GM20431 (cell line): ENCODE data around the gene IGFL2.

Source experiments
- in situ Hi-C: fragments of 300-500 bp; cut with MseI, MboI; formaldehyde crosslinking; loops from one replicate; pipeline ENCODE4 v1.15.0; 2020; ENCODE audit warnings: low sequenced_read_pairs; ENCODE audit not compliant: unreplicated experiment

IGFL2 gene

DNA sequence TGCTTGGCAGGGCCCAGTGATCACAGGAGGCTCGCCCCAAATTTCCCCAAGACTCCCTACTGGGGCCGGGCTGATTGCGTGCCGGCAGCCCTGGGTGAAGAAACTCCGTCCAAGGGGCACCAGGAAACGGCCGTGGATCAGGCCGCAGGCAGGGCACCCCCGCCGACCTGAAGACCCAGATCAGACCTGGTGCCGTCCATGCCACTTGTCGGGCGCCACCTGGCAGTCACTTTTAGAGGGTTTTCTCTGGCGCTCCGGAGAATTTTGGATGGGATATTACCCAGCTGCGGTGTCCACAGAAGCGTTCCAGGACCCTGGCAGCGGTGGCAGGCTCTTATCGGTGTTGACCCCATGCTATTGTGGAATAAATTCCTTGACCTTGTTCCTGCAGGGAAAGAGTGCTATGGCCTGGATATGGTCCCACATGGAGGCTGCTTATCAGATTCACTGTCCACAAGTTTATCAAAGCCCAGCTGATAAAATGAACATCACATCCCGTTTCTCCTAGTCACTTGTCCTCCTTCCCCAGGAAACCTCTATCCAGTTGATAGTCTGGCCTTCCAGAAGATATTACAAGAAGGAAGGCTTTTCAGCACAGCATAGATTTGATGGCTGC is 38.2 kb downstream of the IGFL2 start:
- in situ Hi-C loops: no loop called here

GRCh38 chr19:46186717-46187101 is 38.7 kb downstream of the IGFL2 start:
- in situ Hi-C loops: no loop called here

DNA sequence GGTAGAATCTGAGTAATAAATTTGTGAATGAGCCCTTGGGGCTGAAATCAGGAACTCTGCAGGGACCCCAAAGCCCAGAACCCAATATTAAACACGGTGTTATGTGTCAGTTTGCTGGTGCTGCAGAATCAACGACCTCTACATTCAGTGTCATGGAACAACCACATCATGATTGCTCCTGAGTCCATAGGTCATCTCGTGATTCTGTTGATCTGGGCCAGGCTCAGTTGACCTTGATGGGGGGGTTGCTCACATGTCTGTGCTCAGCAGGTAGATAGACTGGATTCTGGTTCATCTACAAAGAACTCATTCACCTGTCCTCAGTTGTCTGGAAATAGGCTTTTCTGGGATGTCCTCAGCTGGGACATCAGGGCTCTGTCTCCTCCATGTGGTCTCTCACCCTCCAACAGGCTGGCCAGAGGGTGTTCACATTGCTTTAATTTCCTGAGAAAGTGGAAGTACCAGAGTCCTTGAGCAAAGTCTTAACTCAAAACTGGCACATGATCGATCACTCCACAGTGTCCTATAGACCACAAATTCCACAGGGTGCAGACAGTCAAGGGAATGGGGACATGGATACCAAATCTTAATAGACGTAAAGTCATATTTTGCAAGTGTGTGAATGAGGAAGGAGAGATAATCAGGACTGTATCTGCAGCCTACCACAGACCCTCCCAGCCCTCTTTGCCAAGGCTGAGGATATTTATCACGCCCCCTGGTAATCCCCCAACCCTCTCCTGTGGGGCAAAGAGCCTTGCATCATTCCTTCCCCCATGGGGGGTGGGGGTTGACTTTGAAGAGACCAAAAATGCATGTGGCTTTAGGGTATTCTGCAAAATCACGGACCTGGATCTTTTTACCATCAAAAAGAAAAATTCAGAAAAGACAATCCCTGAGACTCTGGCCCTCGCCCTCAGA is 42.2 kb downstream of the IGFL2 start:
- in situ Hi-C loops: loop anchor here (10.0 kb wide), 1 partner anchor 115 kb away; no protein-coding TSS in a partner anchor

- in situ Hi-C loops: loop anchor here (10.0 kb wide), 1 partner anchor 117 kb away; no protein-coding TSS in a partner anchor
Measured at GRCh38 chr19:46191356-46191755, 43.3 kb downstream of the IGFL2 start.

DNA sequence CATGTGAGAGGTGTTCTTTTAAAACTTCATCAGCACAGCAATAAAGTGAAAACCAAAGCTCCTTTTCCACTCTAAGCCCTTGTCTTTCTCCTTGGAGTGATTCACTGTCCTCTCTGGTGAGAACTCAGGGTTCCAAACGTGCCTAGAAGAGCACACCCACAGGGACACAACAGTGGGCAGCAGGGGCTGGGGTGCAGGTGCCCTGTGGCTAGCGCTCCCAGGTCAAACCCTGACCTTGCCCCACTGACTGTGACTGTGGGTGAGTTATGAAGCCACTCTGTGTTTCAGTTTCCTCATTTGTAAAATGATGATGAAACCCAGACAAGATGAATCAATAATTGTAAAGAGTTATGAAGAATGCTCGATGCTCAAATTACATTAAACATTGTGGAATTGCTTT is 43.9 kb downstream of the IGFL2 start:
- in situ Hi-C loops: loop anchor here (10.0 kb wide), 1 partner anchor 117 kb away; no protein-coding TSS in a partner anchor

DNA sequence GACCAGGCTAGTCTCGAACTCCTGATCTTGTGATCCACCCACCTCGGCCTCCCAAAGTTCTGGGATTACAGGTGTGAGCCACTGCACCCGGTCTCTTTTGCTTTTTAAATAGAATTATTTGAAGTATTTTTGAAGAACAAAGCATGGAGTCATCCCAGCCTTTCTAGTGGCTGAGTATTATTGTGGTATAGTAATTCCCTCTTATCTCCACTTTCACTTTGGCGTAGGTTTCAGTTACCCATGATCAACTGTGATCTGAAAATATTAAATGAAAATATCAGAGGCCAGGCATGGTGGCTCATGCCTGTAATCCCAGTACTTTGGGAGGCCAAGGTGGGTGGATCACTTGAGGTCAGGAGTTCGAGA is 44.6 kb downstream of the IGFL2 start:
- in situ Hi-C loops: loop anchor here (10.0 kb wide), 1 partner anchor 118 kb away; no protein-coding TSS in a partner anchor

DNA sequence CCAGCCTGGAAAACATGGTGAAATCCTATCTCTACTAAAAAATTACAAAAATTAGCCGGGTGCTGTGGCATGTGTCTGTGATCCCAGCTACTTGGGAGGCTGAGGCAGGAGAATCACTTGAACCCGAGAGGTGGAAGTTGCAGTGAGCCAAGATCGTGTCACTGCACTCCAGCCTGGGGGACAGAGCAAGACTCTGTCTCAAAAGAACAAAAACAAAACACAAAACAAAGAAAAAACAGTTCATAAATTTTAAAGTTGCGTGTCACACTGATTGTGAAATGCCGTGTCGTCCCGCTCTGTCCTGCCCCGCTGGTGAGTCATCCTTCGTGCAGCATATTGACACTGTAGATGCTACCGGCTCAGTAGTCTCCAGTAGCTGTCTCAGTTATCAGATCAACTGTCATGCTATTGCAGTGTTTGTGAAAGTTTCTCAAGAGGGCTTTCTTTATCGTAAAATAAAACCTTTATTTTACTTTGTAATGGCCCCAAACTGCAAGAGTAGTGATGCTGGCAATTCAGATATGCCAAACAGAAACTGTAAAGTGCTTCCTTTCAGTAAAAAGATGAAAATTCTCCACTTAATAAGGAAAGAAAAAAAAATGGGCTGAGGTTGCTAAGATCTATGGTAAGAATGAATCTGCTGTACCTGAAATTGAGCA is 45.1 kb downstream of the IGFL2 start:
- in situ Hi-C loops: loop anchor here (10.0 kb wide), 1 partner anchor 118 kb away; no protein-coding TSS in a partner anchor

GRCh38 chr19:46193678-46194077 is 45.6 kb downstream of the IGFL2 start:
- in situ Hi-C loops: loop anchor here (10.0 kb wide), 1 partner anchor 119 kb away; no protein-coding TSS in a partner anchor

DNA sequence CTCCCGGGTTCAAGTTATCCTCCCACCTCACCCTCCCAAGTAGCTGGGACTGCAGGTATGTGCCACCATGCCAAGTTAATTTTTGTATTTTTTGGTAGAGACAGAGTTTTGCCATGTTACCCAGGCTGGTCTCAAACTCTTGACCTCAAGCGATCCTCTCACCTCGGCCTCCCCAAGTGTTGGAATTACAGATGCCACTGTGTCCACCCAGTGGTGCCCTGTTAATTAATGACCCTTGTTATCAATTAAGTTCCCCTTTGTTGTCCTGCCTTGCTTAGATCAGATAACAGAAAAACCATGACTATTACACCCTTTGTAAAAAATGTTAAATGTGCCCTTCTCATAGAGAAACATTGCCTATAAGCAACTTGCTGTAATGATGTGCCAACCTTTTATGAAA is 47.1 kb downstream of the IGFL2 start:
- in situ Hi-C loops: loop anchor here (10.0 kb wide), 1 partner anchor 120 kb away; no protein-coding TSS in a partner anchor

GRCh38 chr19:46195919-46196318 is 47.9 kb downstream of the IGFL2 start:
- in situ Hi-C loops: loop anchor here (10.0 kb wide), 1 partner anchor 121 kb away; no protein-coding TSS in a partner anchor

- in situ Hi-C loops: loop anchor here (10.0 kb wide), 1 partner anchor 122 kb away; no protein-coding TSS in a partner anchor
Measured at GRCh38 chr19:46196410-46197124, 48.5 kb downstream of the IGFL2 start.

DNA sequence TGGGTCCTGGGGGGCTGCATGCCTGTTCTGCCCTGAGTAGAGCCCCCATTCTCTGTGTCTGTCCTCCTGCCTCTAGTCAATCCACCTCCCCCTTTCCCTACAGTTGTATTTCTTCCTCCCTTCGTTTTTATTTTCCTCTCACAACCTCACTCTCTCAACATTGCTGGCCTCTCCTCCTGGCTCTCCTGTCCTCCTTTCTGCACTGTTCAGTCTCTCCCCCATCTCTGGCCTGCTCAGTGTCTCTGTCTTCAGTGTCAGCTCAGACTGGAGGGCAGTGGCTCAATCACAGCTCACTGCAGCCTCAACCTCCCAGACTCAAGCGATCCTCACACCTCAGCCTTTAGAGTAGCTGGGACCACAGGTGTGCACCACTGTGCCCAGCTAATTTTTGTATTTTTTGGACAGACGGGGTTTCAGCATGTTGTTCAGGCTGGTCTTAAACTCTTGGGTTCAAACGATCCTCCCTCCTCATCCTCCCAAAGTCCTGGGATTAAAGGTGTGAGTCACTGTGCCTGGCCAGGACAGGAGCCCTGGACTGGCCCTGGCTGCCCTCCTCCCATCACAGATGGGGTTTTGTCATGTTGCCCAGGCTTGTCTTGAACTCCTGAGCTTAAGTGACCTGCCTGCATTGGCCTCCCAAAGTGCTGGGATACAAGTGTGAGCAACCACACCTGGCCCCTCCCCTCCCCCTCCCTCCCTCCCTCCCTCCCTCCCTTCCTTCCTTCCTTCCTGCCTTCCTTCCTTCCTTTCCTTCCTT is 49.5 kb downstream of the IGFL2 start:
- in situ Hi-C loops: loop anchor here (10.0 kb wide), 1 partner anchor 123 kb away; no protein-coding TSS in a partner anchor

DNA sequence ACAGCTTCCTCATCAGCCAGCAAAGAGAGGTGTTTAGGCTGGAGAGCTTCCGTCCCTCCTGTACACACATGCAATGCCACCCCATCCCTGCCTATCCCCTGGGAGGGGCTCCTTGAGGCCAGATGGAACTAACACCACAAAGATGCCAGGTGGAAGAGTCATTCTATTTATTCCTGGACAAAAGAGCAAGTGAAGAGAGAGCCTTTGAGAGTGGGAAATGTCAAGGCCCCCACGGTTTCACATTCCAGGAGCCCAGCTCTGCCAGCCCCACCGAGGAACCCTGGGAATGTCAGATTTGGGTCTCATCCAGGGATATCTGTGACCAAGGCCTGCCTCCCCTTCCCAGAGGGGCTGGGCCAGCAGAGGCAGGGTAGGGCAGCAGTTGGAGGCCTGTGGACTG is 50.7 kb downstream of the IGFL2 start:
- in situ Hi-C loops: loop anchor here (10.0 kb wide), 1 partner anchor 124 kb away; no protein-coding TSS in a partner anchor

GRCh38 chr19:46201454-46202310 is 53.6 kb downstream of the IGFL2 start:
- in situ Hi-C loops: no loop called here

- in situ Hi-C loops: no loop called here
Measured at GRCh38 chr19:46202426-46202825, 54.4 kb downstream of the IGFL2 start.

- in situ Hi-C loops: no loop called here
Measured at GRCh38 chr19:46202872-46203860, 55.1 kb downstream of the IGFL2 start.

- in situ Hi-C loops: no loop called here
Measured at GRCh38 chr19:46204008-46204407, 56.0 kb downstream of the IGFL2 start.
